Caco-2 (cell line): Measurements from ENCODE around the gene PTPN14. TPM values are rescaled to one million over a fixed set of nuclear protein-coding genes. Genes with fewer than 3 reads are reported as not detected.

Experiments
- BruUV-seq: library from RNA; stranded (reverse); fragments of 400-500 nt; replicated peaks from 2 replicates; lab custom pipeline; 2021; lab: Mats Ljungman, UMichigan
- CTCF ChIA-PET: fragments of 300-600 bp; sonication (Branson Sonifier 250); formaldehyde crosslinking; loops from one replicate; lab custom pipeline; 2022; ENCODE audit warnings: antibody characterized with exemption; lab: Charles Lee
- POLR2A ChIA-PET: fragments of 300-600 bp; sonication (Branson Sonifier 250); formaldehyde crosslinking; loops from one replicate; lab custom pipeline; 2022; ENCODE audit warnings: antibody characterized with exemption; lab: Charles Lee
- DNase-seq, 2 experiments: peaks; one replicate each; pipeline versions ENCODE4 v3.0.0 to v3.0.0-alpha.2; 2020 to 2022
- H3K27me3 ChIP-seq: replicated peaks from 2 replicates; pipeline ENCODE4 v1.6.0; 2011; ENCODE audit warnings: low read length; ENCODE audit not compliant: control insufficient read depth, insufficient read depth
- H3K36me3 ChIP-seq: 2 replicates; pipeline ENCODE4 v1.5.1; 2011; ENCODE audit warnings: low read length; ENCODE audit not compliant: control insufficient read depth, insufficient read depth
- H3K4me1 ChIP-seq: fragments of 250-450 bp; sonication (Bioruptor Pico); 2 replicates; pipeline ENCODE4 v1.5.1; 2020; ENCODE audit warnings: mild to moderate bottlenecking
- H3K4me3 ChIP-seq: 2 replicates; pipeline ENCODE4 v1.5.1; 2011; ENCODE audit warnings: low read depth, mild to moderate bottlenecking, control low read depth, low read length
- H3K9me3 ChIP-seq: fragments of 250-450 bp; sonication (Bioruptor Pico); 2 replicates; pipeline ENCODE4 v1.5.1; 2020; ENCODE audit warnings: mild to moderate bottlenecking, moderate library complexity
- H3K27ac Mint-ChIP-seq: one replicate; pipeline ENCODE4 v1.8.0; 2022; ENCODE audit warnings: mixed read lengths; ENCODE audit not compliant: unreplicated experiment
- H3K27me3 Mint-ChIP-seq: one replicate; pipeline ENCODE4 v1.8.0; 2022; ENCODE audit warnings: mixed read lengths; ENCODE audit not compliant: insufficient read depth, unreplicated experiment
- H3K36me3 Mint-ChIP-seq: one replicate; pipeline ENCODE4 v1.8.0; 2022; ENCODE audit warnings: mild to moderate bottlenecking, mixed read lengths; ENCODE audit not compliant: insufficient read depth, unreplicated experiment
- H3K4me1 Mint-ChIP-seq: one replicate; pipeline ENCODE4 v1.8.0; 2022; ENCODE audit warnings: low read depth, mixed read lengths; ENCODE audit not compliant: unreplicated experiment
- H3K4me3 Mint-ChIP-seq: one replicate; pipeline ENCODE4 v1.8.0; 2022; ENCODE audit warnings: mild to moderate bottlenecking, moderate library complexity, mixed read lengths; ENCODE audit not compliant: unreplicated experiment
- H3K9me3 Mint-ChIP-seq: one replicate; pipeline ENCODE4 v1.8.0; 2022; ENCODE audit warnings: mixed read lengths; ENCODE audit not compliant: unreplicated experiment
- intact Hi-C: fragments of 100-400 bp; cut with micrococcal nuclease; formaldehyde crosslinking; loops from one replicate; pipeline ENCODE4 v1.10.0; 2022; ENCODE audit not compliant: unreplicated experiment
- total RNA-seq: library from RNA; stranded (reverse); gene quantifications from 2 replicates; pipeline ENCODE4 v1.2.3, GENCODE V29; 2022
- TF ChIP-seq, protein P1 (sequence below), 2 experiments: fragments of 200-600 bp in 1 of 2; IDR thresholded peaks; 1 replicate in 1 of 2; 2 replicates in 1 of 2; pipeline versions ENCODE4 v1.5.1 to v1.8.0; 2011 to 2022; ENCODE audit warnings: antibody characterized with exemption in 1 of 2, control low read depth in 1 of 2, inconsistent platforms in 1 of 2, low read depth in 1 of 2, low read length in 1 of 2, mild to moderate bottlenecking in 1 of 2, moderate library complexity in 1 of 2; ENCODE audit not compliant: insufficient read depth in 1 of 2, severe bottlenecking in 1 of 2, unreplicated experiment in 1 of 2

Gene PTPN14
- total RNA-seq, 1 experiment from 2014 or later, result 103 TPM

DNA sequence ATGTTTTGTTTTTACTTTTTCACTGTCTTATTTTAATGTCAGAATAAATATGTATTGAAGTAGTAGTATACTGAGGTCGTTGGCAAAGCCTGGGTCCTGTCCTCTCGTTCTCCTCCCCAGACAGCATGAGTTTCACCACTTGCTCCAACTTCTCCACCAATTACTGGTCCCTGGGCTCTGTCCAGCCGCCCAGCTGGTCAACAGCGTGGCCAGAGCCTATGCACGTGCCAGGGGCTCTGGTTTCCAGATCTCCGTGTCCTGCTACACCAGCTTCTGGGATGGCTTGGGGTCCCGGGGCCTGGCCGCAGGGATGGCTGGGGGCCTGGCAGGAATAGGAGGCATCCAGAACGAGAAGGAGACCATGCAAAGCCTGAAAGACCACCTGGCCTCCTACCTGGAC lies 19.3 kb downstream of the PTPN14 start:
- no peaks in the 10 kb centered on the region for H3K9me3 Mint-ChIP-seq
- POLR2A ChIA-PET, result no interaction called here
- peaks cover 74% of the 10 kb centered on the region for H3K36me3 Mint-ChIP-seq
- DNase-seq, result no peak
- no TSS peak for BruUV-seq
- TF ChIP-seq, protein P1, sequence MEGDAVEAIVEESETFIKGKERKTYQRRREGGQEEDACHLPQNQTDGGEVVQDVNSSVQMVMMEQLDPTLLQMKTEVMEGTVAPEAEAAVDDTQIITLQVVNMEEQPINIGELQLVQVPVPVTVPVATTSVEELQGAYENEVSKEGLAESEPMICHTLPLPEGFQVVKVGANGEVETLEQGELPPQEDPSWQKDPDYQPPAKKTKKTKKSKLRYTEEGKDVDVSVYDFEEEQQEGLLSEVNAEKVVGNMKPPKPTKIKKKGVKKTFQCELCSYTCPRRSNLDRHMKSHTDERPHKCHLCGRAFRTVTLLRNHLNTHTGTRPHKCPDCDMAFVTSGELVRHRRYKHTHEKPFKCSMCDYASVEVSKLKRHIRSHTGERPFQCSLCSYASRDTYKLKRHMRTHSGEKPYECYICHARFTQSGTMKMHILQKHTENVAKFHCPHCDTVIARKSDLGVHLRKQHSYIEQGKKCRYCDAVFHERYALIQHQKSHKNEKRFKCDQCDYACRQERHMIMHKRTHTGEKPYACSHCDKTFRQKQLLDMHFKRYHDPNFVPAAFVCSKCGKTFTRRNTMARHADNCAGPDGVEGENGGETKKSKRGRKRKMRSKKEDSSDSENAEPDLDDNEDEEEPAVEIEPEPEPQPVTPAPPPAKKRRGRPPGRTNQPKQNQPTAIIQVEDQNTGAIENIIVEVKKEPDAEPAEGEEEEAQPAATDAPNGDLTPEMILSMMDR (IDR thresholded peaks at IDR 0.05; ENCODE audit: insufficient read depth in 1 of 2, low read depth in 1 of 2, low read length in 1 of 2, severe bottlenecking in 1 of 2, unreplicated experiment in 1 of 2), result no peak
- no peaks in the 10 kb centered on the region for H3K9me3 ChIP-seq
- H3K27ac Mint-ChIP-seq, result no peak overlapping the region
- no peak overlapping the region for H3K4me3 ChIP-seq
- H3K4me3 Mint-ChIP-seq, result no peak overlapping the region
- H3K4me1 ChIP-seq, result peaks cover 12% of the 10 kb centered on the region
- H3K27me3 ChIP-seq, result no peaks in the 10 kb centered on the region
- intact Hi-C loops, result no loop called here
- H3K36me3 ChIP-seq, result peaks cover 3% of the 10 kb centered on the region; the same call in 1 of the 2 replicates
- H3K27me3 Mint-ChIP-seq, result no peaks in the 10 kb centered on the region
- peaks cover 27% of the 10 kb centered on the region for H3K4me1 Mint-ChIP-seq
- CTCF ChIA-PET, result no interaction called here

DNA sequence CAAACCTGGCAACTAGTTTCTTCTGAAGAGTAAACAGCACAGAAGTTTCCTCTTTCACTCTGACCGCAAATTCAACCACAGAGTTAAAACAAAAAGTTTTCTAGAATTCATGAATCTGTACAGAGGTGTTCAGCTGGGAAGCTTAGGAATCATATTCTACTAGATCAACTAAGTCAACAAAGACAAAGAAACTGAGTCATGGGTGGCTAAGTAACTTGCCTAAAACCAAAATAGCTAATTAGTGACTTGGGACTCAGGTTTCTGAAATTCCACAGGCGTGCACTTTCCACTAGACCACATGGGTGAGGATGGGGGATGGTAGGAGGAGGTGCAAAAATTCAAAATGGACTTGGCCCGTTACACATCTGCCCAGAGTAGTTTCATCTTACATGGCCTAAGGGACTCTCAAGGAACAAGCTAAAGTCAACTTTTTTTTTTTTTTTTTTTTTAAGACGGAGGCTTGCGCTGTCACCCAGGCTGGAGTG lies 25.8 kb downstream of the PTPN14 start:
- CTCF ChIA-PET, result interaction anchor here (0.6 kb wide), 1 partner anchor 59 kb away, joined by 3 read pairs; no protein-coding TSS in a partner anchor
- peaks cover 58% of the 10 kb centered on the region for H3K36me3 Mint-ChIP-seq
- TF ChIP-seq, protein P1 (IDR thresholded peaks at IDR 0.05; ENCODE audit: insufficient read depth in 1 of 2, low read depth in 1 of 2, low read length in 1 of 2, severe bottlenecking in 1 of 2, unreplicated experiment in 1 of 2), result no peak
- H3K4me3 Mint-ChIP-seq, result no peak overlapping the region
- Histone ChIP-seq H3K4me3 (no peak overlapping the region), H3K36me3 (no peaks in the 10 kb centered on the region; the same call in 1 of the 2 replicates), H3K9me3 (no peaks in the 10 kb centered on the region), H3K4me1 (peaks cover 47% of the 10 kb centered on the region), H3K27me3 (no peaks in the 10 kb centered on the region)
- intact Hi-C loops, result no loop called here
- POLR2A ChIA-PET, result no interaction called here
- no peaks in the 10 kb centered on the region for H3K9me3 Mint-ChIP-seq
- H3K4me1 Mint-ChIP-seq, result peaks cover 58% of the 10 kb centered on the region
- no peaks in the 10 kb centered on the region for H3K27me3 Mint-ChIP-seq
- peak overlapping the region; percentile 7 for H3K27ac Mint-ChIP-seq
- no TSS peak for BruUV-seq
- no peak for DNase-seq

DNA sequence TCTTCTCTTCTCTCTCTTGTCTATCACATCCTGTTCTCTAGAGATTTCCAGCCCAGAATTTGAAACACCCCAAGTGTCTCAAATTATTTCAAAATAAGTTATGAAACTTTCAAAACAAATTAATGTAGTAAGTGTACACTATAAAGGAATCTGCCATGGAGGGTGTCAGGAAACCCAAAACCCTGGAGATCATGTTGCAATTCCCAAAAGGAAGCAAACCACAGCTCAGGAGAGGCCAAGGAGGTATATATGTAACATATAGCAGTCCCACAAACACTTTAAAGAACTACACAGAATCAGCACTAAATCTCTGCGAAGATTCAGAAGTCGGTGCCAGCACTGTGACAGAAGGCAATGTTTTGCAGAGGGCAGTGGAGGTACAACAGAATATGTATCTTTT lies 26.6 kb downstream of the PTPN14 start:
- no peak overlapping the region for H3K4me3 Mint-ChIP-seq
- peak overlapping the region; percentile 7 for H3K27ac Mint-ChIP-seq
- no peak for DNase-seq
- Histone ChIP-seq H3K36me3 (no peaks in the 10 kb centered on the region; the same call in 1 of the 2 replicates), H3K4me3 (no peak overlapping the region), H3K27me3 (no peaks in the 10 kb centered on the region), H3K4me1 (peaks cover 53% of the 10 kb centered on the region), H3K9me3 (no peaks in the 10 kb centered on the region)
- ChIA-PET CTCF (no interaction called here), POLR2A (no interaction called here)
- no TSS peak for BruUV-seq
- TF ChIP-seq, protein P1 (IDR thresholded peaks at IDR 0.05; ENCODE audit: insufficient read depth in 1 of 2, low read depth in 1 of 2, low read length in 1 of 2, severe bottlenecking in 1 of 2, unreplicated experiment in 1 of 2), result no peak
- no peaks in the 10 kb centered on the region for H3K27me3 Mint-ChIP-seq
- peaks cover 57% of the 10 kb centered on the region for H3K4me1 Mint-ChIP-seq
- intact Hi-C loops, result no loop called here
- peaks cover 53% of the 10 kb centered on the region for H3K36me3 Mint-ChIP-seq
- H3K9me3 Mint-ChIP-seq, result no peaks in the 10 kb centered on the region
